Subcutaneous adipose tissue (tissue), 4 donors: Measurements from ENCODE around the gene HS3ST3A1. TPM values are rescaled to one million over a fixed set of nuclear protein-coding genes. Genes with fewer than 3 reads are reported as not detected.

Source experiments
- total RNA-seq, 4 donors: library from RNA; depleted of rRNA; stranded (reverse); fragments of >200 nt; gene quantifications; one replicate each; pipeline ENCODE4 v1.1.0, GENCODE V29; 2016
- TF ChIP-seq, protein P1 (sequence below): fragments of 450-650 bp; IDR thresholded peaks from one replicate; pipeline ENCODE4 v1.5.1; 2016; ENCODE audit warnings: low read depth, mild to moderate bottlenecking, control low read depth, antibody characterized with exemption, moderate library complexity

Gene HS3ST3A1
- total RNA-seq, 4 donors from 2014 or later = 0.19 to 3.6 (median 1.3) TPM; not detected in 1

DNA sequence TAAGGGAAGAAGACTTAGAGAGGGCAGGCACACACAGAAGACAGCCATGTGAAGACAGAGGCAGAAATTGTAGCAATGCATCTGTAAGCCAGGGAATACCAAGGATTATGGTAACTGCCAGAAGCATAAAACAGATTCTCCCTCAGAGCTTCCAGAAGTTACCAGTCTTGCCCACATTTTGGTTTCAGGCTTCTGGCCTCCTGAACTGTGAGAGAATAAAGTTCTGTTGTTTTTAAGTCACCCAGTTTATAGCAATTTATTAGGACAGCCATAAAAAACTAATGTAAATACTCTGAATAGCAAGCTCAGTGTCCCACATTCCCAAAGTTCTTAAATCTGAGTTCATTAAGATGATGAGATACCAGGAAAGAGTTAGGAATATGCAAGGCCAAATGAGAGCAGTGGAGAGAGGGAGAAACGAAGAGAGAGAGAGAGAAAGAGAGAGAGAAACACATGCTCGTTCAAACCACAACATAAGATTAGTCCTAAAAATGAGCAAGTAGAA lies 123.4 kb downstream of the HS3ST3A1 start:
- TF ChIP-seq, protein P1, sequence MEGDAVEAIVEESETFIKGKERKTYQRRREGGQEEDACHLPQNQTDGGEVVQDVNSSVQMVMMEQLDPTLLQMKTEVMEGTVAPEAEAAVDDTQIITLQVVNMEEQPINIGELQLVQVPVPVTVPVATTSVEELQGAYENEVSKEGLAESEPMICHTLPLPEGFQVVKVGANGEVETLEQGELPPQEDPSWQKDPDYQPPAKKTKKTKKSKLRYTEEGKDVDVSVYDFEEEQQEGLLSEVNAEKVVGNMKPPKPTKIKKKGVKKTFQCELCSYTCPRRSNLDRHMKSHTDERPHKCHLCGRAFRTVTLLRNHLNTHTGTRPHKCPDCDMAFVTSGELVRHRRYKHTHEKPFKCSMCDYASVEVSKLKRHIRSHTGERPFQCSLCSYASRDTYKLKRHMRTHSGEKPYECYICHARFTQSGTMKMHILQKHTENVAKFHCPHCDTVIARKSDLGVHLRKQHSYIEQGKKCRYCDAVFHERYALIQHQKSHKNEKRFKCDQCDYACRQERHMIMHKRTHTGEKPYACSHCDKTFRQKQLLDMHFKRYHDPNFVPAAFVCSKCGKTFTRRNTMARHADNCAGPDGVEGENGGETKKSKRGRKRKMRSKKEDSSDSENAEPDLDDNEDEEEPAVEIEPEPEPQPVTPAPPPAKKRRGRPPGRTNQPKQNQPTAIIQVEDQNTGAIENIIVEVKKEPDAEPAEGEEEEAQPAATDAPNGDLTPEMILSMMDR = no peak

DNA sequence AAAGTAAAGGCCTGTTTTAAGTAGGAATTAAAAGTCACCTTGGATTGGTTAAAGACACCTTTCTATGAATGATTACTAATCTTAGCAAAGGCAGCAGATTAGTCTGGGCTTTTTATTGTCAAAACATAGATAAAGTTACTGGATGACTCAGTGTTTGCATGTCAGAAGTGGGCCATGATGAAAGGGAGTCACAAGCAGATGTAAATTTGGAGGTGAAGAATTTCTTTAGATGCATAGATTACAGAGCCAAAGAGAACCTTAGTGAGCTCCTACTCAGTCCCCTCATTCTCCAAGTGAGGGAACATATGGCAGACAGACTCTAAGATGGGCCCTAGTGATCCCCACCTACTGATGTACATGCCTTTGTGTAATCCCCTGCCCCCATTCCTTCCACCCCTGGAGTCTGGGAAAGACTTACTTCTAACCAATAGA lies 124.5 kb downstream of the HS3ST3A1 start:
- TF ChIP-seq, protein P1 = no peak

DNA sequence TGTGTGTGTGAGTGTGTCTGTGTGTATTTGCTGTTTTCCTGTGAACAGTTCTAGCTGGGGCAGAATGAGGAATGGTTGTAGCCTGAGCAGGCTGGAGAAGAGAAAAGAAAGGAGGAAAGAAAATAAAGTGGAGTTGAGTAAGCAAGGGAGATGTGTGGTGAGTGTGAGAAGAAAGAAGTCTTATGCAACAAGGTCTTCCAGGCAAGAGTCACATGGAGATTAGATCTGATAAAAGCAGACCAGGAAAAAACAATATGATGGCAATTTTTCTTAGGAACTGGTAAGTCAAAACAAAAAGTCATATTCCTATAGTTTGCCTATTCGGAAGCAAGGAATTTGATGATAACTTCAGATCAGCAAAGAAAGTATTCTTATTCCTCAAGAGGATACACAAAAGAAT lies 125.0 kb downstream of the HS3ST3A1 start:
- TF ChIP-seq, protein P1 = no peak

DNA sequence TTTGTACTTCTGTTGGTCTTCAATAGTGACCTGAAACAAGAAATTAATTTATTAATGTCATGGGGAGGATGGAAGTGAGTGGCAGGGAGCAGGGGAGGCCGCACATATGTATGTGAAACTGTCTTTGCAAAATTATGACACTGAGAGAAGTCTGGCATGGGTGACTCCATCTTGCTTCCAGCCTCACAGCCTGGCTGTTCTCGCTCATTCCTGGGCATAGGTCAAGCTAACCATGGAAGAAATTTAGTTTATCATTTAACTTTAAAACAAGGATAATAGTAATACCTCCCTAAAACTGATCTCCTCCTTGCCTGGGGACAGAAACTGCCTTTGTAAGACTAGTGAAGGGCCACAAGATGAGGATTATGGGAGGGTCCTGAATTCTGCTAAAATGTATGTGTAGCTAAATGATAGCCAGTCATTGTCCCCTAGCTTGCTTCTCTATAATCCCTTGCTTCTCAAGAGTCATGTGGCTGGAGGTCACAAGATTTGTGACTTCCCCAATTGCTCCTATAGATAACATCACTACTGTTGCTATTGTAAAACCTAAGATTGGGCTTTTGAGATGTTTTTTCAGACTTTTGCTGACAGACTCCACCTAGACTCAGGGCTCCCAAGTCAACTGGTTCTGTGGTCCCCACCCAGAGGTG lies 126.0 kb downstream of the HS3ST3A1 start:
- TF ChIP-seq, protein P1 = no peak

DNA sequence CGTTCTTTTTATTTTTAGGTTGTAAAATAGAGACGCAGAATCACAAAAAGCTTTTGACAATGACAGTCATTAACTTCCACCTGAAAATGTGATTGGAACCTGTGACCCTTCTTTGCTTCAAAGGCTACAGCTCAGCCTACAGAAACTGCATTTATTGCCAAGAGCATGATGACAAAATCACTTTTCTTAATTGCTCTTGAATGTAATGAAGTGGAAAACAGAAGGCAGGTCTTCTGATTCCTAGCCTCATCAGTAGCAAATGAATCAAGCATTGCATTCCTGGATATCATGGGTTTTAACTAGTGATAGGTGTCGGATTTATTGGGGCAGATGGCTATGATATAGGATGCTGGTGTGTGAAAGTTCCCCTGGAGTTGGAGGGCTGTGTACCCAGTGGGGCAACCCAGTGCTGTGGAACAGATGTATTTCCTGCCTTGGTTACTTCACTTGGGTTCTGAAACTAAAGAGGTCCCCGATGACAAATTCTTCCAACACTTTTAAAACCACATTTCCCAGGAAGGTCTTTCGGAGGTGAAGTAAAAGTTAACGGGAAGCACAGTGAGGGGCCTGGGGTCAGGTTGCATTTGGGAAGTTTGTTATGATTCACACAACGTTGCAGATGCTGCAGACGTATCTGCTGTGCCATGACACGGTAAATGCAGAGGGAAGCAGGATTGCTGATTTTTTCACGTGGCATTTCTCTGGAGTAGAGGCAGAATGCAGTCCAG lies 127.5 kb downstream of the HS3ST3A1 start:
- TF ChIP-seq, protein P1 = no peak

DNA sequence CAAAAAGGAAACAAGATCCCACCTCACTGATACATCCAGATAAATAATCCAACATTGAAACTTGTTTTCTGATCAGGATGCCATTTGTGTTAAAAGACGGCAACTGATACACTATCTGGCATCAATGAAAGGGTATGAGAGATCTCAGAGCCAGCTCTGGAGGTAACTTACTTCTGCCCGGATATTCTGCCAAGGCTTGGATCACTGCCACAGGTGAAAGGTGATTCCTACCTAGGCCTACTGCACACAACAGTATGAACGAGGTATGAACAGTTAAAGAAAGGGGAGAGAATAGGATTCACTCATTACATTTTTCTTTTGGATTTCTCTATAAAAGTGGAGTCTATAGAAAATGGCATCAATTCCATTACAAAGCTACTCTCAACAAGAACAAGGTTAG lies 136.1 kb downstream of the HS3ST3A1 start:
- TF ChIP-seq, protein P1 = no peak

DNA sequence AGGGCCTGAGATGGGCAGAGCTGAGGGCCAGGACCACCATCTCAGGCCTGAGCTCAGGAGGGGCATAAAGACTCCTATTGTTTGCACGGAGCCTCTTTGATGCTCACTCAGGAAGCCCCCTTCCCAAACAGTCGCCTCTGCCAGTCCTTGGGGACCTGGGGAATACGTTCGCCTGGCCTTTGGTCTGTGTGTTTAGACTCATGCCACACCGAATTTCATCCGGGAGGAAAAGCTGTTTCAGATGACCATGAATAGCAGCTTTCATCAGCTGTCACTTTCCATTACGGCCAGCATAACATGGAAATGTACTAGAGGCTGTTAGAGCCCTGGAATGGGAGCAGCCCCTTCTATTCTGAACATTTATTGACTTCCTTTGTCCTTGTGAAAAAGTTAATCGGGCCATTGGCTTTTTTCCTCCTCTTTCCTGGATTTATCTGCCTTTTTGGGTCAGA lies 139.0 kb downstream of the HS3ST3A1 start:
- TF ChIP-seq, protein P1 = no peak
